ENCODE results near the gene SHISA5. TPM values are rescaled to one million over a fixed set of nuclear protein-coding genes. Genes with fewer than 3 reads are reported as not detected.
"Not testable (repeated sequence)": the region's sequence is repeated elsewhere in the genome, so short reads cannot be mapped to it uniquely, and the experiment has no call there.

The SHISA5 gene, protein sequence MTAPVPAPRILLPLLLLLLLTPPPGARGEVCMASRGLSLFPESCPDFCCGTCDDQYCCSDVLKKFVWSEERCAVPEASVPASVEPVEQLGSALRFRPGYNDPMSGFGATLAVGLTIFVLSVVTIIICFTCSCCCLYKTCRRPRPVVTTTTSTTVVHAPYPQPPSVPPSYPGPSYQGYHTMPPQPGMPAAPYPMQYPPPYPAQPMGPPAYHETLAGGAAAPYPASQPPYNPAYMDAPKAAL
- total RNA-seq = 294 TPM

DNA sequence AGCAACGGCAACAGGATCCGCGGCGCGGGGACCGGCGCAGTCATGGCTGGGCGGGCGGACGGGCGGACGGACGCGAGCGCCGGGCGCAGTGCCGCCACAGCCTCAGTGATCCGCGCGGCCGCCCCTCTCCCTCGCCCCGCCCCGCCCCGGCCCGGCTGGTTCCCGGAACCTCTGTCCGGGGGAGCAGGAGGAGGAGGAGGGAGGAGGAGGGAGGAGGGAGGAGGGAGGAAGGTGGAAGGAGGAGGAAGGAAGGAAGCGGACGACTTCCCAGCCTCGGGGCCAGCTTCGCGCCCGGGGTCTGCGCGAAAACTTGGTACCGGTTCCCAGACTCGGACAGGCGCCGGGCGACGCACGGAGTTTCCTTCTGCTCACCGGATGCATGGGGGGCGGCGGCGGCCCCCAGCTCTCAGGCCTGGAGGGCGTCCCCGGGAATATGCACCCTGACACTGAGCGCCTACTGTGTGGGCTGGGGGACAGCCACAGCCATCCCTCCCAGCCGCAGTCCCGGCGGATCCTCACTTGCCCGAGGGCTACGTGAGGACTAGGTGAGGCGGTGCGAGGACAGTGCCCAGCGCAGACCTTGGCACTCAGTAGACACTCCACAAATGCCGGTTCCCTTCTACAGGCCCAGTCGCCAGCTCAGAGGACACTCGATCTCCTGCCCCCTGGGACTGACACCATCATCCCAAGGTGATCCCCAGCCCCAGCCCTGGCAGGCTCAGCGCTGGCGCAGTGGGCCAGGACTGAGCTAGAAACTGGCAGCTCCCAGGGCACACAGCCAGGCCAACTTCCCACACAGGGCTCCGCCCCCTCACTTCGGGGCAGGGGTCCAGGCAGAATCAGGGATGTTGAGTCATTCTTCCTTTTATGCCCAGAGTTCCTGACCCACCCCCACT lies at the start of gene SHISA5:
Gene SHISA5, minus strand, starts transcription at position 124 of the 896 bp plus-strand sequence. Its CDS starts 80 bp downstream, at position 44.
- peak; percentile 89 for DNase-seq (ENCODE audit: low spot score)

DNA sequence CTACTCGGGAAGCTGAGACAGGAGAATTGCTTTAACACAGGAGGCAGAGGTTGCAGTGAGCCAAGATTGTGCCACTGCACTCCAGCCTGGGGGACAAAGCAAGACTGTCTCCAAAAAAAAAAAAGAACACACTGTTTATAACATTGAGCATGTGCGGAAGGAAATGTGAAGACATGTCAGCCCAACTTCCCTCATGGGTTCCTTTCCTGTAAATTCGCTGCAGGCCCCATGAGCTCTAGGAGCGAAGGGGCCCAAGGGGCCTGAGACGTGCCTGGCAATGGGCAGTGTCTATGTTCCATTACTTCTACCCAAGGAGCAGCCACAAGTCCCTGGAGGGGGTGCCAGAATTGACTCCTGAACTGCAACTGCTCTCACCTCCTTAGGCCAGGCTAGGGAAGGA lies 49.4 kb upstream of the SHISA5 start:
- no peak for DNase-seq (ENCODE audit: low spot score)

DNA sequence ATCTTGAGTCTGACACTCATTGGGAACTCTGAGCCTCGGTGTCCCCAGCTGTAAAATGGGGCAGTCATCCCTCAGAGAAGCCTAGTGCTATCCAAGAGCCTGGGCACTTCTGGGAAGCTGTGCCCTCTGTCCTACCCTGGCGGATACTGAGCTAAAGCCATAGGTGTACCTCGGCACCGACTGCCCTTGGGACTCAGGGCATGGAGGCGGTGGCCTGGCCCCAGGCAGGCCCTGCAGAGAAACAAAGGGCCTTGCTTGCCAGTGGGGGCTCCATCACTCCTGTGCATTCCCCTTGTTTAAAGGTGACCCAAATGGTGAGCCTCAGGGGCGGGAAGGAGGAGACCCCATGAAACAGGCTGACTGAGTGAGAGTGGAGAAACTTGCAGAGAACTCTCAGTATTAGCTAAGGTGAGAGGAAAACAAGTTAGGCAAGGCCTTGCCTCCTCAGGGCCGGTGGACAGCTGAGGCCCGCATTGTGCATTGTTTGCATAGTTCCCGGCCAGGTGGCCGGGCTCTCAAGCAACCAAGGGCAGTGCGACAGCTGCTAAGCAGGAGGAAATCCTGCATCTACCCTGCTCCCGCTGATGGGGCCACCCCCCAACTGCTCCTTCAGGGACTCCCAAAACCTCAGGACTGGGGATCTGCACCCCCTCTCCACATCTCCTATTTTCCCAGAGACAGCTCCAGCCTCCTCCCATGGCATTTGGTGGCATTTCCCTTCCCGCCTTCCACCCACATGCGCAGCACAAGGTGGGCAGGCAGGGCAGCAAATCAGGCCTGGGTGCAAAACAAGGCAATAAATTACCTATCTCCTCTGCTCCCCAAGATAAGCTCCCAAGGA lies 48.4 kb upstream of the SHISA5 start:
- no peak for DNase-seq (ENCODE audit: low spot score)

DNA sequence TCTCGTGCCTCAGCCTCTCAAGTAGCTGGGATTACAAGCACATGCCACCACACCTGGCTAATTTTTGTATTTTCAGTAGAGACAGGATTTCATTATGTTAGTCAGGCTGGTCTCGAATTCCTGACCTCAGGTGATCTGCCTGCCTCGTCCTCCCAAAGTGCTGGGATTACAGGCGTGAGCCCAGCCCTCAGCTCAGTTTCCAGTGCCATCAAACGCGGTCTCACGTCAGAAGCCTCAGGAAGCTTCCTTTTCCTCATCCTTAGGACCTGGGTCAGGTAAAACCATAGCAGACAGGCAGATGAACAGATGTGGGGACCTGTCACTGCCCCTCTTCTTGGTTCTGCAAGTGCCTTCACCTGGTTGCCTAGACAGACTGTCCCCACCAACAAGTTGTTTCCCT lies 47.7 kb upstream of the SHISA5 start:
- not testable (repeated sequence) for DNase-seq (ENCODE audit: low spot score)

DNA sequence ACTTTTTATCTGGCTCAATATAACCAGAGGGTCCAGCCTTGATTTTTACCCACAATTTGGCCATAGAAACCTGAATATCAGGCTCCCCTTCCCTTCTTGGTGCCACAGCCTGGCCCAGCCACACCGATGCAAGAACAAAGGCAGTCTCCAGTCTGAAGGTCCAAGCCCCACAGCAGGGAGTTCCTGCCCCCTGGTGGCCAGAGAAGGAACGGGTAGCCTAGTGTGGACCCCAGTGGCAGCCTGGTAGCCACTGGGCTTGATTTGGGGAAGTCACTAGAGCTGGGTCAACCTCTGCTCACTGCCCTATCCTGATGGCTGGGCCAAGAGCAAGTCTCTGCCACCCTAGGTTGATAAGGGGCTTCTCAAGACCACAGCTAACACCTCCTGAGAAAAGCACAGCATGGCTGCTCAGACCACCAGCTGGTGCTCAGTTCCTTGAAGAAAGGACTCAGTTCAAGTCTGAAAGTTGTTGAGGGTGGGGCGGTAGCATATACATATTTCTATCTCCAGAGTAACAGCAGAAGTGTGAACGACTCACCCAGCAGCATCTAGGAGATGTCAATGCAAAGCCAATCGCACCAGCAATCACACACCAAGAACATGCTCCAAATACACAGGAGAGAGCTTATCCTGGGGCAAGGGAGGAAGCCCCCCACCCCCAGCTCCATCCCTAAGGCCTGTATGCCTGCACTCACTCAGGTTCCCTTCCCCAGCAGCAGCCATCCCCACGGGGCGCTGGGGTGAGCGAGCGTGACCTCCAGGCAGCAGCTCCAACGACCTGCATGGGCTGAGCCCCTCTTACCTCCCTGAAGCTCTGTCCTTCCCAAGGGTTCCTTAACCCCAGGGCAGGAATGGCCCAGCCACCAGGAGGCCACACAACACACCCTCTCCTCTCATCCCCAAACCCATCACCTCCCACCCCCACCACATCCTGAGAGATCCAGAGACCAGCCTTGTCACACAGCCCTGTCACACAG lies 45.0 kb upstream of the SHISA5 start:
- peak; percentile 87 for DNase-seq (ENCODE audit: low spot score)

DNA sequence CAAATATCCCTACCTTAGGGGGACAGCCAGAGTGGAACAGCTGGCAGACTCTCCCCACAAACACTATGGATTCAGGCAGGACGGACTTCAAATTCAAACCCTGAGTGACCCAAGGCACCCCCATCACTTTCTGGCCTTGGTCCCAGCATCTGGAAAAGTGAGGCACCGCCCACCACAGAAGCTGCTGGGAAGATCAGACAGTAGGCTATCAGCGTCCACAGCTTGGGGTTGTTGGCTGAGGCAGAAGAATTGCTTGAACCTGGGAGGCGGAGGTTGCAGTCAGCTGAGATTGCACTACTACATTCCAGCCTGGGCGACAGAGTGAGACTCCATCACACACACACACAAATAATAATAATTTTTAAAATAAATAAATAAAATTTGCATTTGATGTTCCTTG lies 44.2 kb upstream of the SHISA5 start:
- DNase-seq (ENCODE audit: low spot score) = no peak

DNA sequence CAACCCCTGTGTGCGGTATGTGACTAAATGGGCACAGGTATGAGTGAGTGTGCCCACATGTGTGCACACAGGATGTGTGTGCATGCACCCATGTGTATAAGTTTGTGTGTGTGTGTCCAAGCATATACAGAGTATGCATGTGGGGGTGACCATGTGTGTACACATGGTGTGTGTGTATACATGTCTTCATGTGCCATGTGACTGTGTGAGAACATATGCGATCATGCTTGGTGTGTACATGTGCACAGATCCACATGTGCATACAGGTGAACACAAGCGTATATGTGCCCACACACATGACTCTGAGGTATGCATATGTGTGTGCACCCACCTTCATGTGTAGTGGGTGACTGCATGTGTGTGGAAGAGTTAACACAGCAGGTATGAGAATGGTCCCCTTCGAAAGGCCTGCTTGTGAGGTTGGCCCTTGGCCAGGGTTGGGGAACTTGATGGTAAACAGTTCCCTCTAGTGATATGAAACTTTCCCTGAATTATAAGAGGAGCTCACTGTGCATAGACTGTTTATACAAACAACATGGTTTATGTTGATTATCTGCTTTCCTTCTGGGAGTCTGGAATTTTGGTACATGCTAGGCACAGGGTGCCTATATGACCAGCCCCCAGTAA lies 42.3 kb upstream of the SHISA5 start:
- DNase-seq (ENCODE audit: low spot score) = no peak

DNA sequence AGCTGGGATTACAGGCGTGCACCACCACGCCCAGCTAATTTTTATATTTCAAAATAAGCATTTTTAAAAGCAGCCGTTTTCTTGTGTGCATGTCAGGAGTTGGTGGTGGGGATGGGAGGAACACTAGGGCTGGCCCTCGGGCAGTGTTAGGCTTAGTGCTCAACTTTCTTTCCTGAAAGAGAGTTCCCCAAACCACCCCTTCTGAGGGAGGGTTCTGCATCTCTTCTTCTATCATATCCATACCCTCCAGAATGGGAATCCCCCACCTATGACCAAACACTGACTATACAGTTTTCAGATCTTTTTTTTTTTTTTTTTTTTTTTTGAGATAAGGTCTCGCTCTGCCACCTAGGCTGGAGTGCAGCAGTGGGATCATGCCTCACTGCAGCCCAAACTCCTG lies 40.2 kb upstream of the SHISA5 start:
- no peak for DNase-seq (ENCODE audit: low spot score)

DNA sequence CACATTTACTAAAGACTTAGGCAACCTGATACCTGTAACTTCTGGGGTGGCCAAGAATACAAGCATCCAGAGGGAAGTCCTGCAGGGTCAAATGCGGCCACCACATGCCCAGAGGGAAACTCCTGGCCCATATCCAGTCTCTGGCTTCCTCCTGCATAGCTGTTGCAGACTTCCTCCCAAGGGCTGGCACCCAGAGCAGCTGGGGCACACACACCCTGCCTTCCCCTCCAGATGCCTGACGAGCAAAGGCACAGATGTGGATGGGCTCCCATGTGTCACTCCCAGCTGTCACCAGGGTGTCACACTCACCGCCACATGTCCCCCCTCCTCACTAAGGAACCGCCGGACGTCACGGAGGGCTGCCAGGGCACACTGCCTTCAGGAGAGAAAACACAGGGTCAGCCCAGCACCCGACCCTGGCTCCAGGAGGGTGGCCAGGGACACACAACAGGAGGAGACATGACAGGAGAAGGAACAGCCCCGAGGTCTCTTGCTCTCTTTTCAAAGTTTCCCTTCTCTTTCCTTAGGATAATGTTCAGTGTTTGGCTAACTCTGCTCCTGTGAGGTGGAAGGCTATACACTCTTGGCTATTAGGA lies 39.4 kb upstream of the SHISA5 start:
- DNase-seq (ENCODE audit: low spot score) = no peak

DNA sequence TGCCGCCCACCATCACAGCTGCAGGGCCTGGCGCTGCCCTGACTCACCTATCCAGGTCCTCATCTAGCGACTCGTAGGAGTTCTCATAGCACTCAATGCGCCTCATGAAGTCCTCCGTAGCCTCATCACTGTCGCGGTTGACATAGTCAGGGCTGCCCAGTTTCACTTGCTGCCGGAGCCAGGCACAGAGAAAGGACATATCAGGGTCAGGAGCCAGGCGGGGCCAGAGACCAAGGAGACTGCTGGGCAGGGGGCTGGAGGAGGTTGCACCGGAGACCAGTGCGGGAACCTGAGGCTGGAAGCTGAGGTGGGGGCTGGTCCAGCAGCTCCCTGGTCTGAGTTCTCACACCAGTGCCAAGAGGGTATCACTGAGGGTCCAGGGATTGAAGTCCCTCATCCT lies 34.5 kb upstream of the SHISA5 start:
- DNase-seq (ENCODE audit: low spot score) = no peak

DNA sequence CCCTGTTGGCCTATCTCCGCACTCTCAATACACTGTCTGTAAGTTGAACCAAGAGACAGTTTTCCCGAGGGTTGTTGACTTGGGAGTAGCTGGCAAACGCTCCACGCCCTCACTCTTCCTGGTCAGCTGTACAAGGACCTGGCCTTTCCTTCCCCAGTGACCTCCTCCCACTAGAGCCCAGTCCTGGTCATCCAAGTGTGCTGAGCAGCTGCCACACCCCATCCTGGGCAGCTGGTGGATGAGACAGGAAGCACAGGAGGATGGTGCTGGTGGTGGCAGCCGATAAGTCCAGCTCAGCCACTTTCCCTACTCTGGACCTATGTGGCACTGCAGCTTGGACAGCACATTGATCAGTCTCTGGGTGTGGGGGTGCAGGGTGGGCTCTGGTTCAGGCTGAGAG lies 32.8 kb upstream of the SHISA5 start:
- no peak for DNase-seq (ENCODE audit: low spot score)

DNA sequence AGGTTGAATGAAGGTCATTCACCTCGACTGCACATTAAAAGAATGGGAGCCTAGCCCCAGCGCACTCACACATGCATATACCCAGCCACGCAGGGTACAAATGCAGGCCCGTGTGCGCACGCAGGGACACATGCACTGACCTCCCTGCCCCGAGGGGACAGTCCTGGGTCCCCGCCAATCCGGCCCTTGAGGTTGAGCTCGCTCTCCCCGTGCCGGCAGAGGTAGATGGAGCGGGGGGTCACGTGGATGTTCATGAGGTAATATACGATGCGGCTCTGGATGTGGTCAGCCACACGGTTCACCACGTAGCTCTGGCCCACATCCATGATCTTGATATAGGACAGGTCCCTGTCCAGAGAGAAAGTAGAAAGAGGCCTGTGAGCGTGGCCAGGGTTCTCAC lies 32.1 kb upstream of the SHISA5 start:
- no peak for DNase-seq (ENCODE audit: low spot score)

DNA sequence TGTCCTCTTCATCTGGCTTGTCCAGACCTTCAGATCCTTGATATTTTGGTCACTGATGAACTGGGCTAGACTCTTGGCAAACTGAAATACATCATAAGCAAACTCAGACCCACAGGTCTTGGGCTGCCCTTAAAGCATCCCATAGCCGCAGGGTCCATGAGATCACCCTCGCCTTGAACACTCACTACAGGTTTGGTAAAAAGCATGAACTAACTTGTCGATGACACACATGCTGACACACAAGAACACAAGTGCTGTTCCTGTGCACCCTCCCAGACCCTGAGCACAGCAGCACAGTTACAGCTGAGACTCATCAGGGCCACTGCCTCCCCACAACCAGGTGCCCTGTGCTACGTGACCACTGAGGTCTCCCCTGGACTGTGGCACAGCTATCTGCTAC lies 31.6 kb upstream of the SHISA5 start:
- DNase-seq (ENCODE audit: low spot score) = no peak

DNA sequence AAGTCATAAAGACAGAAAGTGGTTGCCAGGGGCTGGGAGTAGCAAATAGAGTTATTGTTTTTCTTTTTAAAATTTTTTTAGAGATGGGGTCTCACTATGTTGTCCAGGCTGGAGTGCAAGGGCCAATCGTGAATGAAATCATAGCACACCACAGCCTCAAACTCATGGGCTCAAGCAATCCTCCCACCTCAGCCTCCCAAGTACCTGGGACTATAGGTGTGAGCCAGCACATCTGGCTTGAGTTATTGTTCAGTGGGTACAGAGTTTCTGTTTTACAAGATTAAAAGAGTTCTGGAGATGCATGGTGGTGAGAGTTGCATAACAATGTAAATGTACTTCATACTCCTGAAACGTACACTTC lies 29.0 kb upstream of the SHISA5 start:
- DNase-seq (ENCODE audit: low spot score) = no peak

DNA sequence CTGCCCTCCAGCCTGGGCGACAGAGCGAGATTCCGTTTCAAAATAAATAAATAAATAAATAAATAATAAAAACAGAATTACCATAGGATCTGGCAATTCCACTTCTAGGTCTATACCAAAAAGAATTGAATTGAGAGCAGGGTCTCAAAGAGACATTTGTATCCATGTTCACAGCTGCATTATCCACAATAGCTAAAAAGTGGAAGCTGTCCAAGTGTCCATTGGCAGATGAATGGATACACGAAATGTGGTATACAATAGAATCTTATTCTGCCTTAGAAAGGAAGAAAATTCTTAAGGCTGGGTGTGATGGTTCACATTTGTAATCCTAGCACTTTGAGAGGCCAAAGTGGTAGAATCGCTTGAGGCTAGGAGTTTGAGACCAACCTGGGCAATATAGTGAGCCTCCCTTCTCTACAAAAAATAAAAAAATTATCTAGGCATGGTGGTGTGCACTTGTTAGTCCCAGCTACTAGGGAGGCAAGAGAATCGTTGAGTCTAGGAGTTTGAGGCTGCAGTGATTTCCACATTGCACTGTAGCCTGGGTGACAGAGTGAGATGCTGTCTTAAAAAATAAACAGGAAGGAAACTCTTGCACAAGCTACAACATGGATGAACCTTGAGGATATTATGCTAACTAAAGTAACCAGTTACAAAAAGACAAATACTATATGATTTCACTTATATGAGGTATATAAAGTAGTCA lies 28.4 kb upstream of the SHISA5 start:
- no peak for DNase-seq (ENCODE audit: low spot score)

DNA sequence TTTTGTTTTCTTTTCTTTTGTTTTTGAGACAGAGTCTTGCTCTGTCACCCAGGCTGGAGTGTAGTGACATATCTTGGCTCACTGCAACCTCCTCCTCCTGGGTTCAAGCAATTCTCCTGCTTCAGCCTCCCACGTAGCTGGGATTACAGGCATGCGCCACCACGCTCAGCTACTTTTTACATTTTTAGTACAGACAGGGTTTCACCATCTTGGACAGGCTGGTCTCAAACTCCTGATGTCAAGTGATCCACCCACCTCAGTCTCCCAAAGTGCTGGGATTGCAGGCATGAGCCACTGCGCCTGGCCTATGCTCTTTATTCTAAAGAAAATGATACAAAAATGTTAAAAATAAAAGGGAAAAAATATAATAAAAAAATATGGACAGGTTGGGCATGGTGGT lies 26.7 kb upstream of the SHISA5 start:
- not testable (repeated sequence) for DNase-seq (ENCODE audit: low spot score)

DNA sequence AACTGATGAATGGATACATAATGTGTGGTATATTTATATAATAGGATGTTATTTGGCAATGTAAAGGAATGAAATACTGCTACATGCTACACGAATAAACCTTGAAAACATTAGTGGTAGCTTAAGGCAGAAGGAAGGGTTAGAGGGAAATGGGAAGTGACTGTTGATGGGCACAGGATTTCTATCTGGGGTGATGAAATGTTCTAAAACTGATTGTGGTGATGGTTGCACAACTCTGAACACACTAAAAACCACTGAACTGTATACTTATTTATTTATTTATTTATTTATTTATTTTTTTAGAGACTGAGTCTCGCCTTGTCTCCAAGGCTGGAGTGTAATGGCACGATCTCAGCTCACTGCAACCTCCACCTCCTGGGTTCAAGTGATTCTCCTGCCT lies 24.8 kb upstream of the SHISA5 start:
- no peak for DNase-seq (ENCODE audit: low spot score)

DNA sequence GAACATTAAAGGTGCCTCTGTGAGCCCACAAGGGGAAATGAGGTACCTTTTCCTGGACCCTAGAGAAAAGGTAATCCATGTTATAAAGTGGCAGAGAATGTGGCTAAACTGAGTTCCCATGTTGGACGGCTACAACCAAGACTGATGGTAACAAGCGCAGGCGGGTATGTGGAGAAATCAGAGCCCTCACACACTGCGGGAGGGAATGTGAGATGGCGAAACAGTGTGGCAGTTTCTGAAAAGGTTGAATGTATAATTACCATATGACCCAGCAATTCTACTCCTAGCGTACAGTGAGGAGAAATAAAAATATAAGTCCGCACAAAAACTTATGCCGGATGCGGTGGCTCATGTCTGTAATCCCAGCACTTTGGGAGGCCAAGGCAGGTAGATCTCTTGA lies 24.1 kb upstream of the SHISA5 start:
- DNase-seq (ENCODE audit: low spot score) = no peak

DNA sequence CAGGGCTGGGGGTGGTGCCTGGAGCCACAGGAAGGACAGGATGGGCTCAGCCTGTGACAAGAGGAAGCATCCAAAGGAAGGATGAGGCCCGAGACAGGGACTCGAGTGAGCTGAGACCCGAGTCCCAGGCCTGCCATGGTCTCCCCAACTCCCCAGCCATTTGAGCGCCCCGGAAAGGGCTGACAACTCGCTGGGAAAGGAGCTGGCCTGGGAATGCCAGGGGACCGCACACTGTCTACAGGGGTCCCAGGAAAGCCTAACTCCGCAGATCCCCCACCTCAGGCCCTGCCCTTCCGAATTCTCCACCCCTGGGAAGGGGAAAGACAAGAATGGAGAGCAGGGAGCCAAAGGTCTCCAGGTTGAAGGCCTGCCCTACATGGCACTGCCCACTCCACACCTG lies 21.0 kb upstream of the SHISA5 start:
- no peak for DNase-seq (ENCODE audit: low spot score)

DNA sequence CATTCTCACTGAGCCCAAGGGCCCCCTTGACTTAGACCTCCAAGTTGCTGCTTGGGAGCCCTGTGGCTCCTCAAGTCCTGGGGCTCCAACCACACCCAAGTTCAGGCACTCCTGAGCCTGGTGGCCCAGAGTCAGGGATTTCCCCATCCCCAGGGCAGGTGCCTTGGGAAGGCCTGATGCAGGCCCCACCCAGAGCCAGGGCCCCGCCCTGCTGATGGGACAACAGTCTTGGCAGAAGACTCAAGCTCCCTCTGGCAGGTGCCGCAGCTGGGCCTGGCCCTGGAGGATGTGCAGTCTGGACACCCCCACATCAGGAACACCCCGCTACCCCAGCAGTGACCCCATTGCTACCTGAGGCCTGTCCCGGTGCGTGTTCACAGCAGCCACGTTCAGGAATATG lies 17.7 kb upstream of the SHISA5 start:
- DNase-seq (ENCODE audit: low spot score) = no peak

Data from ureter (tissue), 1 donor.